Thoracic aorta (tissue), 2 donors: ENCODE results near the gene ENPP3. TPM values are rescaled to one million over a fixed set of nuclear protein-coding genes. Genes with fewer than 3 reads are reported as not detected.

Experiments used
- ATAC-seq: fragments of 150-250 bp; one replicate; pipeline ENCODE4 v1.8.0; 2017; ENCODE audit warnings: low read depth; ENCODE audit not compliant: insufficient number of reproducible peaks, low FRiP score
- DNase-seq: peaks from one replicate; pipeline ENCODE4 v3.0.0-alpha.2; 2020; ENCODE audit warnings: low spot score
- H3K27ac ChIP-seq, 2 donors: fragments of 200-600 bp; sonication (generic); 1 replicate in 1 of 2; 2 replicates in 1 of 2; pipeline ENCODE4 v1.5.1; 2016; ENCODE audit warnings: mild to moderate bottlenecking in 2 of 2, moderate library complexity in 2 of 2
- H3K27me3 ChIP-seq: fragments of 200-600 bp; sonication (generic); replicated peaks from 2 replicates; pipeline ENCODE4 v1.6.0; 2016; ENCODE audit warnings: mild to moderate bottlenecking; ENCODE audit not compliant: insufficient read depth
- H3K36me3 ChIP-seq: fragments of 200-600 bp; sonication (generic); one replicate; pipeline ENCODE4 v1.5.1; 2016
- H3K4me1 ChIP-seq, 2 donors: fragments of 200-600 bp; sonication (generic); 1 replicate in 1 of 2; 2 replicates in 1 of 2; pipeline versions ENCODE4 v1.5.1 to v1.6.0; 2016; ENCODE audit warnings: low read depth in 2 of 2, mild to moderate bottlenecking in 1 of 2; ENCODE audit not compliant: control insufficient read depth in 1 of 2
- H3K4me3 ChIP-seq: fragments of 200-600 bp; sonication (generic); 2 replicates; pipeline ENCODE4 v1.5.1; 2016; ENCODE audit warnings: mild to moderate bottlenecking
- H3K9me3 ChIP-seq: fragments of 200-600 bp; sonication (generic); 2 replicates; pipeline ENCODE4 v1.5.1; 2016
- CTCF ChIP-seq: fragments of 200-600 bp; sonication (generic); IDR thresholded peaks from one replicate; pipeline ENCODE4 v1.5.1; 2019; ENCODE audit warnings: antibody characterized with exemption
- total RNA-seq, 2 donors: library from RNA; depleted of rRNA; stranded (reverse); fragments of >200 nt; gene quantifications; one replicate each; pipeline versions ENCODE4 v1.1.0 to v1.2.3, GENCODE V29; 2016

ENPP3 gene
- total RNA-seq, 2 donors from 2014 or later = 0.49 to 0.54 TPM

- no peaks in the 10 kb centered on the region for H3K36me3 ChIP-seq
- DNase-seq = no peak
- no peak for ATAC-seq
- no peak for TF ChIP-seq CTCF
- no peak overlapping the region for H3K27ac ChIP-seq
- H3K4me3 ChIP-seq = no peak overlapping the region
- H3K9me3 ChIP-seq = no peaks in the 10 kb centered on the region
- no peaks in the 10 kb centered on the region for H3K27me3 ChIP-seq
- no peaks in the 10 kb centered on the region for H3K4me1 ChIP-seq
These were observed 18.8 kb downstream of the ENPP3 start for GRCh38 chr6:131655951-131656350.

GRCh38 chr6:131656667-131657066 lies 19.6 kb downstream of the ENPP3 start:
- TF ChIP-seq CTCF = no peak

GRCh38 chr6:131657222-131657621 lies 20.1 kb downstream of the ENPP3 start:
- no peaks in the 10 kb centered on the region for H3K27me3 ChIP-seq
- ATAC-seq (no peak), DNase-seq (no peak)
- H3K9me3 ChIP-seq = no peaks in the 10 kb centered on the region
- no peaks in the 10 kb centered on the region for H3K36me3 ChIP-seq
- no peak overlapping the region for H3K27ac ChIP-seq
- no peak for TF ChIP-seq CTCF
- no peaks in the 10 kb centered on the region for H3K4me1 ChIP-seq
- H3K4me3 ChIP-seq = no peak overlapping the region

More at GRCh38 chr6:131656667-131657066, 19.6 kb downstream of the ENPP3 start:
- H3K36me3 ChIP-seq = no peaks in the 10 kb centered on the region
- ATAC-seq = no peak
- H3K9me3 ChIP-seq = no peaks in the 10 kb centered on the region
- no peak overlapping the region for H3K27ac ChIP-seq
- H3K4me3 ChIP-seq = no peak overlapping the region
- DNase-seq = no peak
- H3K4me1 ChIP-seq = no peaks in the 10 kb centered on the region
- H3K27me3 ChIP-seq = no peaks in the 10 kb centered on the region

- Histone ChIP-seq H3K9me3 (no peaks in the 10 kb centered on the region), H3K4me1 (no peaks in the 10 kb centered on the region), H3K4me3 (no peak overlapping the region), H3K36me3 (no peaks in the 10 kb centered on the region), H3K27me3 (no peaks in the 10 kb centered on the region), H3K27ac (no peak overlapping the region)
- TF ChIP-seq CTCF = no peak
- ATAC-seq (no peak), DNase-seq (no peak)
These were observed 20.6 kb downstream of the ENPP3 start for GRCh38 chr6:131657630-131658111.

- Histone ChIP-seq H3K27ac (no peak overlapping the region), H3K27me3 (no peaks in the 10 kb centered on the region), H3K4me1 (no peaks in the 10 kb centered on the region), H3K4me3 (no peak overlapping the region), H3K9me3 (no peaks in the 10 kb centered on the region), H3K36me3 (no peaks in the 10 kb centered on the region)
- no peak for DNase-seq
- no peak for ATAC-seq
- no peak for TF ChIP-seq CTCF
These were observed 21.2 kb downstream of the ENPP3 start for GRCh38 chr6:131658287-131658686.
